ENCODE data around the gene FGF14. TPM values are rescaled to one million over a fixed set of nuclear protein-coding genes. Genes with fewer than 3 reads are reported as not detected.

The FGF14 gene
- total RNA-seq, 2 donors from 2014 or later = 1.3 to 3.7 TPM

- intact Hi-C loops (cut with DNase I) = no loop called here
- DNase-seq = peak; percentile 28
- ATAC-seq = peak; percentile 76 to 86
Observed at GRCh38 chr13:102277286-102277685, 124.6 kb downstream of the FGF14 start.

- intact Hi-C loops (cut with DNase I) = no loop called here
- no peak for DNase-seq
- no peak for ATAC-seq
Observed at GRCh38 chr13:102276404-102276803, 125.4 kb downstream of the FGF14 start.

GRCh38 chr13:102275969-102276368, 125.9 kb downstream of the FGF14 start:
- intact Hi-C loops (cut with DNase I) = no loop called here
- no peak for DNase-seq
- ATAC-seq = peak; percentile 47 to 55

GRCh38 chr13:102273111-102273510, 128.7 kb downstream of the FGF14 start:
- DNase-seq = no peak
- no peak for ATAC-seq
- intact Hi-C loops (cut with DNase I) = no loop called here

GRCh38 chr13:102267191-102267590, 134.7 kb downstream of the FGF14 start:
- intact Hi-C loops (cut with DNase I) = no loop called here
- ATAC-seq (no peak), DNase-seq (no peak)

- DNase-seq (no peak), ATAC-seq (no peak)
- intact Hi-C loops (cut with DNase I) = no loop called here
Observed at GRCh38 chr13:102261809-102262208, 140.0 kb downstream of the FGF14 start.

- ATAC-seq (no peak), DNase-seq (no peak)
- intact Hi-C loops (cut with DNase I) = no loop called here
Observed at GRCh38 chr13:102261316-102261715, 140.5 kb downstream of the FGF14 start.

- intact Hi-C loops (cut with DNase I) = no loop called here
- ATAC-seq = no peak
- DNase-seq = no peak
Observed at GRCh38 chr13:102260256-102260655, 141.6 kb downstream of the FGF14 start.

- ATAC-seq (no peak), DNase-seq (no peak)
- intact Hi-C loops (cut with DNase I) = no loop called here
Observed at GRCh38 chr13:102255409-102255808, 146.4 kb downstream of the FGF14 start.

GRCh38 chr13:102251817-102252216, 150.0 kb downstream of the FGF14 start:
- intact Hi-C loops (cut with DNase I) = no loop called here
- no peak for ATAC-seq
- no peak for DNase-seq

- DNase-seq (no peak), ATAC-seq (no peak)
- intact Hi-C loops (cut with DNase I) = no loop called here
Observed at GRCh38 chr13:102250448-102250847, 151.4 kb downstream of the FGF14 start.

- intact Hi-C loops (cut with DNase I) = no loop called here
- DNase-seq = no peak
- ATAC-seq = no peak
Observed at GRCh38 chr13:102244607-102245227, 157.1 kb downstream of the FGF14 start.

- no peak for DNase-seq
- intact Hi-C loops (cut with DNase I) = no loop called here
- ATAC-seq = no peak
Observed at GRCh38 chr13:102240110-102240509, 161.7 kb downstream of the FGF14 start.

GRCh38 chr13:102237230-102237629, 164.6 kb downstream of the FGF14 start:
- intact Hi-C loops (cut with DNase I) = no loop called here
- ATAC-seq (no peak), DNase-seq (no peak)

GRCh38 chr13:102236830-102237229, 165.0 kb downstream of the FGF14 start:
- DNase-seq (no peak), ATAC-seq (no peak)
- intact Hi-C loops (cut with DNase I) = no loop called here

- DNase-seq (no peak), ATAC-seq (no peak)
- intact Hi-C loops (cut with DNase I) = no loop called here
Observed at GRCh38 chr13:102236341-102236740, 165.5 kb downstream of the FGF14 start.

GRCh38 chr13:102235689-102236088, 166.2 kb downstream of the FGF14 start:
- no peak for DNase-seq
- intact Hi-C loops (cut with DNase I) = no loop called here
- no peak for ATAC-seq

- ATAC-seq (no peak), DNase-seq (no peak)
- intact Hi-C loops (cut with DNase I) = no loop called here
Observed at GRCh38 chr13:102234618-102235017, 167.2 kb downstream of the FGF14 start.

GRCh38 chr13:102233566-102234208, 168.2 kb downstream of the FGF14 start:
- ATAC-seq = no peak

GRCh38 chr13:102231479-102231878, 170.4 kb downstream of the FGF14 start:
- intact Hi-C loops (cut with DNase I) = no loop called here
- DNase-seq (no peak), ATAC-seq (no peak)

More at GRCh38 chr13:102233566-102234208, 168.2 kb downstream of the FGF14 start:
- intact Hi-C loops (cut with DNase I) = no loop called here
- DNase-seq = no peak

GRCh38 chr13:102227741-102228140, 174.1 kb downstream of the FGF14 start:
- DNase-seq = no peak
- ATAC-seq = no peak
- intact Hi-C loops (cut with DNase I) = no loop called here
